ENCODE measurements around the gene AGAP1.

The AGAP1 gene

GRCh38 chr2:235552671-235553070 is 58.8 kb downstream of the AGAP1 start:
- no peak for DNase-seq

GRCh38 chr2:235553291-235553690 is 59.4 kb downstream of the AGAP1 start:
- no peak for DNase-seq

DNA sequence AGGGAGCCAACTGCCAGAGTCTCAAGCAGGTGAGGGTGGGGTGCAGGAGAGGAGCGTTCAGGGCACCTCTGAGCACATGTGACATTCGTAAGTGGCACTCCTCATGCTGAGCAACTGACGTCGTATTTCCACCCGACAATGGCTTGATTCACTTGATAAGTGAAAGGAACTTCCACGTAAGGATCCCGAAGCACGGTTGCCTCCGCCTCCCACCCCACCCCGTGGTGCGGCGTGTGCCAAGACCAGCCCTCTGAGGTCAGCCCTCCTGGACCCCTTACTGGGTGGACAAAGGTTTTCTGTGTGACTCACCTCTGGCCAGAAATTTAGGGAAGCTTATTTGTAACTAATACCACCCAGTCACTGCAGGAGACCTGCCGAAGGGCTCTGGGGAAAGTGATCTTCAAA is 59.9 kb downstream of the AGAP1 start:
- no peak for DNase-seq

DNA sequence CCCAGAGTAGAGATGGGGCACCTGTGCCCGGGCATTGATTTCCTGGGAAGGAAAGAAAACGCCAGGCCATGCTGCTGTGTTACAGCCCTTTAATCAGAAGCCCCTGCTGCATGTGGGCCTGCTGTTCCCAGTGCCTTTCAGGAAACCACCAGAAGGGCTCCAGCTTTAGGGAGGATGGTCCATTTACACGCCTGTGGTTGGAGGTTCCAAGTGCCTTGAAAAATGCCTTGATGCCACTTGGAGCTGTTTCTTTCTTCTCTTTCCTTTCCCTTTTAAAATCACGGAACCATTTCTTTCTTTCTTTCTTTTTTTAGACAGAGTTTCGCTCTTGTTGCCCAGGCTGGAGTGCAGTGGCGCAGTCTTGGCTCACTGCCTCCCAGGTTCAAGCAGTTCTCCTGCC is 60.5 kb downstream of the AGAP1 start:
- DNase-seq = no peak

- no peak for DNase-seq
Observed at GRCh38 chr2:235554936-235555335, 61.1 kb downstream of the AGAP1 start.

DNA sequence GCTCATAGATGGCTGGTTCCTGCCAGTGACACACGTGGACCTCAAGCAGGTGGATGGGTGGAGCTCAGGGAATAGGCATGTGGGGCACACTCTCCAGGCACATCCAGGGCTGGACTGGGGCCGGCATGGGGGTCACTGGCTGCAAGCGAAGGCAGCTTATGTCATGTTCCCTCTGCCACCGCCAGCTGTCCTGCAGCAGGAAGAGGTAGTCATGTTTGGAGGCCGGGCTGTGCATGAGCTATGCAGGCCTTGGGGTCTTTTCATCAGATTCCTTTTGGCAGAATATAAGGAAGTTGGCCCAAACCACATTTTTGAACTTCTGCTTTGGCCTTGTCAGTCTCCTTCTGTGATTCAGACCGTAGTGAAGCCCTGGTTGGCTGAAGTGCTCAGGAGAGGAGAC is 61.5 kb downstream of the AGAP1 start:
- no peak for DNase-seq

GRCh38 chr2:235556086-235556485 is 62.2 kb downstream of the AGAP1 start:
- no peak for DNase-seq

DNA sequence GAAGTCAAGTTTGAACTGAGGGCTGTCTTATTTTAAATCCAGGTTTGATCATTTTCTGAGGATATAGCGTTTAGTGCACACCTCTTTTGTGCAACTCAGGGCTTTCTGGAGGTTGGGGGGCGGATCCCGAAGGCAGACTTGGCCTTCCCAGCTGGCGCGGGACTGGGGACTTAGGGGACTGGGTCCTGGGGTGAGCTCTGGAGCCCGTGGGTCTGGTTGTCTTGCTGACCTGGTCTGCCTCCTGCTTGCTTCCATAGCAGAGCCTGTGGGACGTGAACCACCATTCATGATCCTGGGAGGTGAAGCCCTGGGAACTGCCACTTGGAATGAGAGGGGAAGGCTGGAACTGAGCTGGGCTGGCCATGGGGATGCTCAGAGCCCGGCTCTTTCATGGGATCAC is 63.1 kb downstream of the AGAP1 start:
- no peak for DNase-seq

DNA sequence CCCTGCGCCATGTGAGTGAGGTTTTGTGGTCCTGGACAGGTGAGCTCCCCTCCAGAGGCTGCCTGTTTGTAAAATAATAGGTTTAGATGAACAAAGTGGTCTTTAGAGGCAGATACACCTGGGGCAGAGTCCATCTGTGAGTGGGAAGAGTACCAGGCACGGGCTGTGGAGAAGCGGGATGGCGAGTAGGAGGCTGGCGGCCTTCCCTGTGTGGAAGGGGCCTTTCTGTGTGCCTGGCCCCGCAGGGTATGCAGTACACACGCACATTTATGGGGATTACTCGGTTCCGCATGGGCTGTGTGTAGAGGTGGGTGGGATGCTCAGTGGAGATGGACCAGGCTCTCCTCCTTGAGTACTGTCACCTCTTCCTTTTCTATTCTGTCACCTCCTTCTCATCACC is 64.1 kb downstream of the AGAP1 start:
- DNase-seq = no peak

GRCh38 chr2:235558572-235558971 is 64.7 kb downstream of the AGAP1 start:
- DNase-seq = no peak

DNA sequence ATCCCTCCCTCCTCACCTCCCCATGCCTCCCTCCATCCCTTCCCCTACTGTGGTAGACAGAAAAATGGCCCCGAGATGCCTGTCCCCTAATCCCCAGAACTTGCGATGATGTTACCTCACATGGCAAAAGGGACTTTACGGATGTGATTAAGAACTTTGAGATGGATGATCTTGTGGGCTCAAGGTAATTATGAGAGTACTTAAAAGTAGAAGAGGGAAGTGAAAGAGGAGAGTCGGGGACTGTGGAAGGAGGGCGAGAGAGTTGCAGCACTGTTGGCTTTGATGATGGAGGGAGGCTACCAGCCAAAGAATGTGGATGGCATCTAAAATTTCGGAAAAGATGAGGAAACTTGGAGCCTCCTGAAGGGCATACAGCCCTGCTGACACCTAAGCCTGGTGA is 66.5 kb downstream of the AGAP1 start:
- DNase-seq = no peak

GRCh38 chr2:235561450-235561849 is 67.6 kb downstream of the AGAP1 start:
- DNase-seq = no peak

DNA sequence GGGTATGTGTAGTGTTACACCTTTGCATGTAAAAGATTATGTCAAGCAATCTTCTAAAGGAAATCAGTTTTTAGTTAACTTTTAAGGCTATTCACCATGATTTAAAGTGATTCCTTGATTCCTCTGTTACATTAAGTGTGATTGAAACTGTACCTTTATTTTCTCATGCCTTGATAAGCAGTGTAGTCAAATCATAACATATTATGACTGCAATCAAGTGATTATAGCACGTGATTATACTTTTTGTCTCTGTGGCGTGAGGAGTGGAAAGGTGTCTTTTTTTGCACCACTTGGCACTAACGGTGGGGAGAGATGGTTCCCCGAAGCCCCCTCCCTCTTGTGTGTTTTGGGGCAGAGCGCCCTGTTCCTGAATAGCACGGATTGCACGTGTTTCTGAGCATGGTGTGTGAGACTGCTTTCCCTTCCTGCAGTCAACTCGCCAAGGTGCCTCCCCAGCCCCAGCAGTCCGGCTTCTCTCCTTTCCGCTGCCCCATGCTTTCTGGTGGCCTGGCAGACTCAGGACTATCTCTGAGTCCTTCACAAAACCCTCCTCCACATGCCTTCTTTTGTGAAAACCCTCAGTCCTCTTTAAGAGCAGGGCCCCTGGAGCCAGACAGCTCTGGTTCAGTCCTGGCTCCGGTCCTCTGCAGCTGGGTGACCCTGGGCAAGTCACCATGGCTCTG is 68.4 kb downstream of the AGAP1 start:
- no peak for DNase-seq

DNA sequence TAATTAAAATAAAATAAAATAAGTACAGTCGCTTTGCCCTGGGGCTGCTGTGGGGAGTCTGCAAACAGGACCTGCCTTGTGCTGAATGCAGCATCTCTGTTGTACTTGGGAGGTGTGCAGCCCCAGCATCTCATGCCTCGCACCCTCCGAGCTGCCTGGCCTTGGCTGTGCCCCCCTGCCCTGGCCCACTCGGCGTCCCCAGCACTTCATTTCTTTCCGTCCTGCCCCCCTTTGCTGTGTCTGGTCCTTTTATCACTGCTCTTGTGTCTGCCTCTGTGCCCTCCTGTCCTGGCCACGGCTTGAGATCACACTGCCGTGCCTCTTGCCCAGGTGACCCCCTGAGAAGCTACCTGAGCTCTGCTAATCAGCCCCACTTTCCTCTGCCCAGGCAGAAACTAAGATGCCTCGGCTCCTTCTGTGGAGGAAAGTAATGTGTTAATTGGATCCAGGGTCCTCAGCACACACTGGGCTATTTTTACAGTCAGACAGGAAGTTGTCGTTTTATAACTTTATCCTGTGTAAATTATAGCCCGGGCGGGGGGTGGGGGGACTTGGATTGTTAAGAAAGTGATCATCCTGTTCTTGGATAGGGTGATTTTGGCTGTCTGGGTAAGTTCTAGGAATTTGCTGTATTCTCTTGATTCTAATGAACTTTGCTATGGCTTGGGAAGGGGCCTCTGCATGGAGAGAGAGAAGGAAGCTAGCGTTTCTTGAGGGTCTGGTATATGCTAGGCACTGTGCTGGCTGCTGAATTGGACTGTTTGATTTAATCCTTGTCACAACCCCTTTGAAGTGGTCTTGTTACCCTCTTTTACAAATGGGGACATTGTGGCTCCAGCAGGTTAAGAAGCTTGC is 69.4 kb downstream of the AGAP1 start:
- no peak for DNase-seq

- no peak for DNase-seq
Observed at GRCh38 chr2:235564066-235564465, 70.2 kb downstream of the AGAP1 start.

DNA sequence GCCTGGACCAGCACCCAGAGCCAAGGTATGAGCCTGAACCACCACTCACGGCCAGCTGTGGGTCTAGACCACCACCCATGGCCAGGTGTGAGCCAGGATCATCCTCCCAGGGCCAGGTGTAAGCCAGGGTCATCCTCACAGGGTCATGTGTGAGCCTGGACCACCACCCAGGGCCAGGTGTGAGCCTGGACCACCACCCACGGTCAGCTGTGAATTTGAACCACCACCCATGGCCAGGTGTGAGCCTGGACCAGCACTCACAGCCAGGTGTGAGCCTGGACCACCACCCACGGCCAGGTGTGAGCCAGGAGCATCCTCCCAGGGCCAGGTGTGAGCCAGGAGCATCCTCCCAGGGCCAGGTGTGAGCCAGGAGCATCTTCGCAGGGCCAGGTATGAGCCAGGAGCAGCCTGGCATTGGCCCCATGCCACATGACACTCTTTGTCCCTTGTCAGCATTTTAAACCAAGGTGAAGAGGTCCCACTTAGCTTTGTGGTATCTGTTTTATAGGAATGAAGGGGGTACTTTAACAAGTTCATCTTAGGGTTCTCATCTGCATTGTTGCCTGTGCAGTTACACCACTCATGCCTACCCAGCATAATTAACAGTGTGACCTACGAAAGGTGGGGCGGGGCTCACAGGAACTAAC is 71.2 kb downstream of the AGAP1 start:
- no peak for DNase-seq

- DNase-seq = no peak
Observed at GRCh38 chr2:235566415-235566814, 72.6 kb downstream of the AGAP1 start.

- no peak for DNase-seq
Observed at GRCh38 chr2:235566931-235567495, 73.2 kb downstream of the AGAP1 start.

- no peak for DNase-seq
Observed at GRCh38 chr2:235567842-235568241, 74.0 kb downstream of the AGAP1 start.

- DNase-seq = no peak
Observed at GRCh38 chr2:235568431-235568830, 74.6 kb downstream of the AGAP1 start.

DNA sequence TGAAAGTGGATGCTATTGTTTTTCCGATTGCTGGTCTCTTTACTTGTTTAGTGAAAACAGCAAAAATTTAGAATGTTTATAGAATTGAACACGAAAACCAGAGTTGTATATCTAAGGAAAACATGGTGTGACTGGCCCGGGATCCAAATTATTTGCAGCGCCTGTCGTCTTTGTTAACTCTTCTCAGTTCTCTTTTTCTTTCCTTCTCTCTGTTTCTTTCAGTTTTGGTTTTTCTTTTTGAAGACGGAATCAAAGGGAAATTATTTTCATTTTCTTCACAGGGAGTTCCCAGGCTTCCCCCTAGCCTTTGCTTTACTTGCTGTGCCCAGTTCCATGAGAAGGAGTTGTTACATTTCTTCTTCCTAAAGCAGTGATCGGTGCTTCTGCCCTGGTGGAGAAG is 76.0 kb downstream of the AGAP1 start:
- DNase-seq = no peak

DNA sequence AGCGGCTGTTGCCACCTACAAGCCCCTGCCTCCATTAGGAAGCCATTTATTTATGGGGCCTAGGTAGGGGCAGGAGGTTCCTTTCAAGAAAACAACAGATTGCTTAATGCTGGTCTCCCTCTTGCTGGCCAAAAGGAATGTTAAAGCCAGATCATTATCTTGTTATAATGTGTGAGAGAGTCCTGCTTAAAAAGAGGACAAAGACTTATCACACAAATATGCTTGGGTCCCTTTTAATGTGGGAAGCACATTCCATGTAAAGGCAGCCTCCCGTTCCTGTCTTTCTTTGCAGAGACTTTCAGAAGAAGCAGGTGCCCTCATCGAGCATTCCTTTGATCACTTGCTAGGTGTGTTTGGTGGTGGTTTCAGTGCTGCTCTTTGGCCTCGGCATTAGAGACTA is 76.4 kb downstream of the AGAP1 start:
- DNase-seq = no peak

- DNase-seq = no peak
Observed at GRCh38 chr2:235570966-235571692, 77.3 kb downstream of the AGAP1 start.
